SK-N-SH (cell line): ENCODE results near the gene ATXN7L3. TPM values are rescaled to one million over a fixed set of nuclear protein-coding genes. Genes with fewer than 3 reads are reported as not detected.

ENCODE experiments used
- CTCF ChIA-PET: fragments of 300-600, 350-600 bp; formaldehyde crosslinking; extraction: SDS; loops from one replicate; lab custom pipeline; 2021; lab: Yijun Ruan, JAX
- POLR2A ChIA-PET: fragments of 350-600 bp; sonication (Branson Sonifier 250); formaldehyde crosslinking; extraction: SDS; loops from one replicate; lab custom pipeline; 2020; ENCODE audit warnings: antibody characterized with exemption, inconsistent platforms; lab: Yijun Ruan, JAX
- DNase-seq: peaks from one replicate; pipeline ENCODE4 v3.0.0; 2012
- H2AFZ ChIP-seq: fragments of 200-600 bp; sonication (generic); 2 replicates; pipeline ENCODE4 v1.8.1; 2016; ENCODE audit warnings: antibody characterized with exemption, mild to moderate bottlenecking, low read depth
- H3F3A ChIP-seq: fragments of 200-600 bp; sonication (generic); replicated peaks from 2 replicates; pipeline ENCODE3; 2016; ENCODE audit warnings: antibody characterized with exemption, mild to moderate bottlenecking; ENCODE audit not compliant: insufficient read depth
- H3K27ac ChIP-seq, 2 experiments: fragments of 200-500 bp in 1 of 2; fragments of 200-600 bp in 1 of 2; sonication (Bioruptor generic) in 1 of 2; sonication (generic), shearing (Covaris generic) in 1 of 2; 2 replicates each; pipeline versions ENCODE4 v1.5.1 to v1.6.1; 2014 to 2016; ENCODE audit warnings: low read depth in 2 of 2, inconsistent platforms in 1 of 2, low read length in 1 of 2, mild to moderate bottlenecking in 1 of 2, mixed read lengths in 1 of 2
- H3K27me3 ChIP-seq: fragments of 200-600 bp; sonication (generic), shearing (Covaris generic); 2 replicates; pipeline ENCODE4 v1.6.1; 2016; ENCODE audit warnings: mixed run types; ENCODE audit not compliant: insufficient read depth
- H3K36me3 ChIP-seq, 2 experiments: fragments of 200-500 bp in 1 of 2; fragments of 200-600 bp in 1 of 2; sonication (Bioruptor generic) in 1 of 2; sonication (generic) in 1 of 2; replicated peaks in 1 of 2; 2 replicates each; pipeline versions ENCODE3 to v1.5.1; 2014 to 2016; ENCODE audit warnings: low read length in 1 of 2, mild to moderate bottlenecking in 1 of 2; ENCODE audit not compliant: insufficient read depth in 2 of 2, control insufficient read depth in 1 of 2
- H3K4me1 ChIP-seq, 2 experiments: fragments of 200-500 bp in 1 of 2; fragments of 200-600 bp in 1 of 2; sonication (Bioruptor generic) in 1 of 2; sonication (generic), shearing (Covaris generic) in 1 of 2; 2 replicates each; pipeline versions ENCODE4 v1.5.1 to v1.6.1; 2014 to 2016; ENCODE audit warnings: low read depth in 1 of 2, low read length in 1 of 2, mixed run types in 1 of 2; ENCODE audit not compliant: insufficient read depth in 2 of 2, control insufficient read depth in 1 of 2
- H3K4me2 ChIP-seq: fragments of 200-600 bp; sonication (generic), shearing (Covaris generic); 2 replicates; pipeline ENCODE4 v1.6.1; 2017; ENCODE audit warnings: mixed run types
- H3K4me3 ChIP-seq, 2 experiments: fragments of 200-500 bp in 1 of 2; fragments of 200-600 bp in 1 of 2; sonication (Bioruptor generic) in 1 of 2; sonication (generic), shearing (Covaris generic) in 1 of 2; 2 replicates each; pipeline versions ENCODE4 v1.5.1 to v1.8.1; 2014 to 2016; ENCODE audit warnings: low read depth in 2 of 2, inconsistent platforms in 1 of 2, low read length in 1 of 2, mild to moderate bottlenecking in 1 of 2, mixed read lengths in 1 of 2, moderate library complexity in 1 of 2
- H3K79me2 ChIP-seq: fragments of 200-600 bp; sonication (generic); 2 replicates; pipeline ENCODE4 v1.8.1; 2017; ENCODE audit warnings: mild to moderate bottlenecking; ENCODE audit not compliant: insufficient read depth
- H3K9ac ChIP-seq: fragments of 200-600 bp; sonication (generic); 2 replicates; pipeline ENCODE4 v1.6.1; 2017; ENCODE audit warnings: mixed run types
- H3K9me2 ChIP-seq: fragments of 200-600 bp; sonication (generic); 2 replicates; pipeline ENCODE4 v1.6.1; 2017; ENCODE audit warnings: mixed run types
- H3K9me3 ChIP-seq: fragments of 200-600 bp; sonication (generic); 2 replicates; pipeline ENCODE4 v1.6.1; 2017; ENCODE audit warnings: mixed run types, mild to moderate bottlenecking, moderate library complexity
- H4K20me1 ChIP-seq: fragments of 200-600 bp; sonication (generic); 2 replicates; pipeline ENCODE4 v1.6.1; 2017; ENCODE audit warnings: mild to moderate bottlenecking, mixed run types; ENCODE audit not compliant: insufficient read depth
- CHD2 ChIP-seq: fragments of 150-350 bp; IDR thresholded peaks from 2 replicates; pipeline ENCODE4 v1.6.1; 2018; ENCODE audit warnings: low read length; ENCODE audit not compliant: partially characterized antibody
- EP300 ChIP-seq, 2 experiments: IDR thresholded peaks; 2 replicates each; pipeline versions ENCODE4 v1.4.0 to v1.6.1; 2012; ENCODE audit warnings: borderline replicate concordance in 1 of 2, low read depth in 1 of 2, low read length in 1 of 2
- EZH2phosphoT487 ChIP-seq: fragments of 200-600 bp; sonication (generic); IDR thresholded peaks from 2 replicates; pipeline ENCODE4 v1.6.1; 2017; ENCODE audit warnings: low read depth, mixed run types, mild to moderate bottlenecking, antibody characterized with exemption, moderate library complexity, borderline replicate concordance
- FOXJ3 ChIP-seq: sonication (generic); formaldehyde crosslinking; IDR thresholded peaks from 2 replicates; pipeline ENCODE4 v1.5.1; 2020; ENCODE audit warnings: mild to moderate bottlenecking, missing genetic modification reagents
- FOXM1 ChIP-seq: IDR thresholded peaks from 2 replicates; pipeline ENCODE4 v1.4.0; 2012; ENCODE audit warnings: low read depth, mild to moderate bottlenecking
- GABPA ChIP-seq: IDR thresholded peaks from 2 replicates; pipeline ENCODE4 v1.4.0; 2012; ENCODE audit warnings: low read depth, mild to moderate bottlenecking
- MEF2A ChIP-seq: IDR thresholded peaks from 2 replicates; pipeline ENCODE4 v1.4.0; 2012; ENCODE audit warnings: low read depth, borderline replicate concordance
- MXI1 ChIP-seq: IDR thresholded peaks from 2 replicates; pipeline ENCODE4 v1.6.1; 2012; ENCODE audit warnings: mild to moderate bottlenecking, low read depth, low read length, improper control_type of control experiment
- SIN3A ChIP-seq: IDR thresholded peaks from 2 replicates; pipeline ENCODE4 v1.6.1; 2012; ENCODE audit warnings: low read depth, mild to moderate bottlenecking, low read length, moderate library complexity, borderline replicate concordance
- SMC3 ChIP-seq: IDR thresholded peaks from 2 replicates; pipeline ENCODE4 v1.6.1; 2012; ENCODE audit warnings: low read depth, low read length, improper control_type of control experiment
- WGBS: methylation state at CpG from one replicate; pipeline ENCODE4 v1.1.6; 2017; ENCODE audit warnings: low lambda C conversion rate; 5-methylcytosine and 5-hydroxymethylcytosine counted together
- polyA plus RNA-seq, 3 experiments: library from polyadenylated mRNA; depleted of rRNA; stranded (reverse); fragments of >200 nt; gene quantifications; 2 replicates each; pipeline ENCODE4 v1.2.3, GENCODE V29; 2012
- TF ChIP-seq, protein P1 (sequence below): IDR thresholded peaks from 2 replicates; pipeline ENCODE4; 2012
- TF ChIP-seq, protein P2 (sequence below): IDR thresholded peaks from 2 replicates; pipeline ENCODE4 v1.6.1; 2012; ENCODE audit warnings: mild to moderate bottlenecking, low read depth, low read length, moderate library complexity
- TF ChIP-seq, protein P3 (sequence below): fragments of 150-350 bp; IDR thresholded peaks from 2 replicates; pipeline ENCODE4 v1.6.1; 2016; ENCODE audit warnings: mild to moderate bottlenecking, low read depth, low read length
- TF ChIP-seq, protein P4 (sequence below): fragments of 200-600 bp; sonication (generic); IDR thresholded peaks from 2 replicates; pipeline ENCODE4 v1.6.1; 2017; ENCODE audit warnings: antibody characterized with exemption, mild to moderate bottlenecking, moderate library complexity

ATXN7L3 gene
- polyA plus RNA-seq, 1 of the 3 experiments (the other 2 are of a cell fraction), result 47.7 TPM

DNA sequence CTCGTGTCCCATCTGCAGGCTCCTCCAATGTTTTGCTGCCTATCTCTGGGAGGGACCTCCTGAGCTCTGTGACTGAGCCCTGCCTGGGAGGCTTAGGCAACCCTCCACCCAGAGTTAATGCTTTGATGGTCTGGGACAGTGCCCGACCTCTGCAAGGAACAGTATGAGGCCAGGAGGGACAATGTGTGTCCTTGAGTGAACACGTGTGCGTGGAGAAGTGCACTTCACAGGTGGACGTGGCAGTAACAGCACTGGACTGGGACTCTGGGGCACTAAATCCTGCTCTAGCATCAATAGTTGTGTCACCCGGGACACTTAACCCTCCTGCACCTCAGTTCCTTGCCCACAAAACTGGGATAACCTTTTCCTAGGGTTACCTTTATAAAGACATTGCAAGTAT, 15.2 kb upstream of the ATXN7L3 start:
- POLR2A ChIA-PET, result no interaction called here
- H3K4me1 ChIP-seq, result peaks cover 12% of the 10 kb centered on the region in 2 experiments; a peak in 3 of 4 replicates
- peaks cover 31% of the 10 kb centered on the region for H4K20me1 ChIP-seq
- H3K9me3 ChIP-seq, result no peaks in the 10 kb centered on the region
- H3K79me2 ChIP-seq, result peaks cover 36% of the 10 kb centered on the region
- no peak overlapping the region for H3K27ac ChIP-seq
- CTCF ChIA-PET, result interaction anchor here (0.6 to 5.7 kb wide), 5 partner anchors 9 to 117 kb away, joined by 3 to 61 read pairs (median 3); partner anchors contain the start of gene ATXN7L3
- H3K9ac ChIP-seq, result no peak overlapping the region
- no peaks in the 10 kb centered on the region for H3K27me3 ChIP-seq
- H3F3A ChIP-seq, result peaks cover 6% of the 10 kb centered on the region
- H3K9me2 ChIP-seq, result no peaks in the 10 kb centered on the region
- peaks cover 35 to 62% of the 10 kb centered on the region in 2 experiments for H3K36me3 ChIP-seq
- no peak overlapping the region for H2AFZ ChIP-seq
- no peak overlapping the region for H3K4me3 ChIP-seq
- DNase-seq, result no peak
- TF ChIP-seq FOXM1 (no peak), CHD2 (no peak), SIN3A (no peak)
- TF ChIP-seq, protein P1, sequence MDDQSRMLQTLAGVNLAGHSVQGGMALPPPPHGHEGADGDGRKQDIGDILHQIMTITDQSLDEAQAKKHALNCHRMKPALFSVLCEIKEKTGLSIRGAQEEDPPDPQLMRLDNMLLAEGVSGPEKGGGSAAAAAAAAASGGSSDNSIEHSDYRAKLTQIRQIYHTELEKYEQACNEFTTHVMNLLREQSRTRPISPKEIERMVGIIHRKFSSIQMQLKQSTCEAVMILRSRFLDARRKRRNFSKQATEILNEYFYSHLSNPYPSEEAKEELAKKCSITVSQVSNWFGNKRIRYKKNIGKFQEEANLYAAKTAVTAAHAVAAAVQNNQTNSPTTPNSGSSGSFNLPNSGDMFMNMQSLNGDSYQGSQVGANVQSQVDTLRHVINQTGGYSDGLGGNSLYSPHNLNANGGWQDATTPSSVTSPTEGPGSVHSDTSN, result no peak
- WGBS, result 93% methylated on average over 6 of the region's 6 CpGs
- no peak overlapping the region for H3K4me2 ChIP-seq

DNA sequence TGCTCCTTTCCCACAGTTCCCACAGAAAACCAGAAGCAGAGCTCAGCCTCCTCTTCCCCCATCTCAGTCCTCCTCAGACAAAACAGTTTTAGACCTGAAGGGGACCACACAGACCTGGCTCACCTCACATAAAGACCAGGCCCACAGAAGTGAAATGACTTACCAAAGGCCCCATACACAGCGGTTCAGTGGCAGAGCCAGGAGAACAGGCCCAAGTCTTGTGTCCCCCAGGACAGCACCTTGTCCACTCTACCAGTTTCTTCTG, 14.5 kb upstream of the ATXN7L3 start:
- 100% methylated on average over 1 of the region's 1 CpG for WGBS
- Histone ChIP-seq H3K27me3 (no peaks in the 10 kb centered on the region), H4K20me1 (peaks cover 31% of the 10 kb centered on the region), H3K9ac (no peak overlapping the region), H3K9me2 (no peaks in the 10 kb centered on the region), H3K4me1 (peaks cover 12% of the 10 kb centered on the region in 2 experiments; a peak in 3 of 4 replicates), H3K79me2 (peaks cover 36% of the 10 kb centered on the region), H3K4me3 (no peak overlapping the region), H3F3A (peaks cover 6% of the 10 kb centered on the region), H2AFZ (no peak overlapping the region), H3K4me2 (no peak overlapping the region), H3K36me3 (peaks cover 42 to 68% of the 10 kb centered on the region in 2 experiments), H3K27ac (no peak overlapping the region), H3K9me3 (no peaks in the 10 kb centered on the region)
- TF ChIP-seq MXI1, result no peak
- TF ChIP-seq FOXJ3 (CRISPR knock-in tag), result no peak
- TF ChIP-seq EZH2phosphoT487, result no peak
- no peak for TF ChIP-seq GABPA
- TF ChIP-seq, protein P2, sequence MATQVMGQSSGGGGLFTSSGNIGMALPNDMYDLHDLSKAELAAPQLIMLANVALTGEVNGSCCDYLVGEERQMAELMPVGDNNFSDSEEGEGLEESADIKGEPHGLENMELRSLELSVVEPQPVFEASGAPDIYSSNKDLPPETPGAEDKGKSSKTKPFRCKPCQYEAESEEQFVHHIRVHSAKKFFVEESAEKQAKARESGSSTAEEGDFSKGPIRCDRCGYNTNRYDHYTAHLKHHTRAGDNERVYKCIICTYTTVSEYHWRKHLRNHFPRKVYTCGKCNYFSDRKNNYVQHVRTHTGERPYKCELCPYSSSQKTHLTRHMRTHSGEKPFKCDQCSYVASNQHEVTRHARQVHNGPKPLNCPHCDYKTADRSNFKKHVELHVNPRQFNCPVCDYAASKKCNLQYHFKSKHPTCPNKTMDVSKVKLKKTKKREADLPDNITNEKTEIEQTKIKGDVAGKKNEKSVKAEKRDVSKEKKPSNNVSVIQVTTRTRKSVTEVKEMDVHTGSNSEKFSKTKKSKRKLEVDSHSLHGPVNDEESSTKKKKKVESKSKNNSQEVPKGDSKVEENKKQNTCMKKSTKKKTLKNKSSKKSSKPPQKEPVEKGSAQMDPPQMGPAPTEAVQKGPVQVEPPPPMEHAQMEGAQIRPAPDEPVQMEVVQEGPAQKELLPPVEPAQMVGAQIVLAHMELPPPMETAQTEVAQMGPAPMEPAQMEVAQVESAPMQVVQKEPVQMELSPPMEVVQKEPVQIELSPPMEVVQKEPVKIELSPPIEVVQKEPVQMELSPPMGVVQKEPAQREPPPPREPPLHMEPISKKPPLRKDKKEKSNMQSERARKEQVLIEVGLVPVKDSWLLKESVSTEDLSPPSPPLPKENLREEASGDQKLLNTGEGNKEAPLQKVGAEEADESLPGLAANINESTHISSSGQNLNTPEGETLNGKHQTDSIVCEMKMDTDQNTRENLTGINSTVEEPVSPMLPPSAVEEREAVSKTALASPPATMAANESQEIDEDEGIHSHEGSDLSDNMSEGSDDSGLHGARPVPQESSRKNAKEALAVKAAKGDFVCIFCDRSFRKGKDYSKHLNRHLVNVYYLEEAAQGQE, result no peak
- no peak for TF ChIP-seq SMC3
- TF ChIP-seq, protein P1, result no peak
- TF ChIP-seq MEF2A, result no peak
- TF ChIP-seq EP300 (IDR thresholded peaks at IDR 0.05; ENCODE audit: borderline replicate concordance in 1 of 2, low read depth in 1 of 2, low read length in 1 of 2), result no peak
- TF ChIP-seq, protein P3, sequence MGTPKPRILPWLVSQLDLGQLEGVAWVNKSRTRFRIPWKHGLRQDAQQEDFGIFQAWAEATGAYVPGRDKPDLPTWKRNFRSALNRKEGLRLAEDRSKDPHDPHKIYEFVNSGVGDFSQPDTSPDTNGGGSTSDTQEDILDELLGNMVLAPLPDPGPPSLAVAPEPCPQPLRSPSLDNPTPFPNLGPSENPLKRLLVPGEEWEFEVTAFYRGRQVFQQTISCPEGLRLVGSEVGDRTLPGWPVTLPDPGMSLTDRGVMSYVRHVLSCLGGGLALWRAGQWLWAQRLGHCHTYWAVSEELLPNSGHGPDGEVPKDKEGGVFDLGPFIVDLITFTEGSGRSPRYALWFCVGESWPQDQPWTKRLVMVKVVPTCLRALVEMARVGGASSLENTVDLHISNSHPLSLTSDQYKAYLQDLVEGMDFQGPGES, result no peak
- TF ChIP-seq, protein P4, sequence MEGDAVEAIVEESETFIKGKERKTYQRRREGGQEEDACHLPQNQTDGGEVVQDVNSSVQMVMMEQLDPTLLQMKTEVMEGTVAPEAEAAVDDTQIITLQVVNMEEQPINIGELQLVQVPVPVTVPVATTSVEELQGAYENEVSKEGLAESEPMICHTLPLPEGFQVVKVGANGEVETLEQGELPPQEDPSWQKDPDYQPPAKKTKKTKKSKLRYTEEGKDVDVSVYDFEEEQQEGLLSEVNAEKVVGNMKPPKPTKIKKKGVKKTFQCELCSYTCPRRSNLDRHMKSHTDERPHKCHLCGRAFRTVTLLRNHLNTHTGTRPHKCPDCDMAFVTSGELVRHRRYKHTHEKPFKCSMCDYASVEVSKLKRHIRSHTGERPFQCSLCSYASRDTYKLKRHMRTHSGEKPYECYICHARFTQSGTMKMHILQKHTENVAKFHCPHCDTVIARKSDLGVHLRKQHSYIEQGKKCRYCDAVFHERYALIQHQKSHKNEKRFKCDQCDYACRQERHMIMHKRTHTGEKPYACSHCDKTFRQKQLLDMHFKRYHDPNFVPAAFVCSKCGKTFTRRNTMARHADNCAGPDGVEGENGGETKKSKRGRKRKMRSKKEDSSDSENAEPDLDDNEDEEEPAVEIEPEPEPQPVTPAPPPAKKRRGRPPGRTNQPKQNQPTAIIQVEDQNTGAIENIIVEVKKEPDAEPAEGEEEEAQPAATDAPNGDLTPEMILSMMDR, result no peak
- TF ChIP-seq CHD2, result no peak
- DNase-seq, result no peak
- CTCF ChIA-PET, result interaction anchor here (0.9 to 6.7 kb wide), 7 partner anchors 8 to 149 kb away, joined by 3 to 57 read pairs (median 3); partner anchors contain the start of gene FAM171A2
- POLR2A ChIA-PET, result interaction anchor here (1.0 kb wide), 1 partner anchor 131 kb away, joined by 3 read pairs; no protein-coding TSS in a partner anchor
